NCI-H2081 treated with DMSO at 0.1 percent for 48 hours (cell line): ENCODE data around the gene NOTO.
"Not testable (repeated sequence)": the region's sequence is repeated elsewhere in the genome, so short reads cannot be mapped to it uniquely, and the experiment has no call there.

ENCODE experiments used
- DNase-seq: peaks from one replicate; lab custom pipeline; 2025; lab: John Stamatoyannopoulos, UW

NOTO gene, protein sequence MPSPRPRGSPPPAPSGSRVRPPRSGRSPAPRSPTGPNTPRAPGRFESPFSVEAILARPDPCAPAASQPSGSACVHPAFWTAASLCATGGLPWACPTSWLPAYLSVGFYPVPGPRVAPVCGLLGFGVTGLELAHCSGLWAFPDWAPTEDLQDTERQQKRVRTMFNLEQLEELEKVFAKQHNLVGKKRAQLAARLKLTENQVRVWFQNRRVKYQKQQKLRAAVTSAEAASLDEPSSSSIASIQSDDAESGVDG

DNA sequence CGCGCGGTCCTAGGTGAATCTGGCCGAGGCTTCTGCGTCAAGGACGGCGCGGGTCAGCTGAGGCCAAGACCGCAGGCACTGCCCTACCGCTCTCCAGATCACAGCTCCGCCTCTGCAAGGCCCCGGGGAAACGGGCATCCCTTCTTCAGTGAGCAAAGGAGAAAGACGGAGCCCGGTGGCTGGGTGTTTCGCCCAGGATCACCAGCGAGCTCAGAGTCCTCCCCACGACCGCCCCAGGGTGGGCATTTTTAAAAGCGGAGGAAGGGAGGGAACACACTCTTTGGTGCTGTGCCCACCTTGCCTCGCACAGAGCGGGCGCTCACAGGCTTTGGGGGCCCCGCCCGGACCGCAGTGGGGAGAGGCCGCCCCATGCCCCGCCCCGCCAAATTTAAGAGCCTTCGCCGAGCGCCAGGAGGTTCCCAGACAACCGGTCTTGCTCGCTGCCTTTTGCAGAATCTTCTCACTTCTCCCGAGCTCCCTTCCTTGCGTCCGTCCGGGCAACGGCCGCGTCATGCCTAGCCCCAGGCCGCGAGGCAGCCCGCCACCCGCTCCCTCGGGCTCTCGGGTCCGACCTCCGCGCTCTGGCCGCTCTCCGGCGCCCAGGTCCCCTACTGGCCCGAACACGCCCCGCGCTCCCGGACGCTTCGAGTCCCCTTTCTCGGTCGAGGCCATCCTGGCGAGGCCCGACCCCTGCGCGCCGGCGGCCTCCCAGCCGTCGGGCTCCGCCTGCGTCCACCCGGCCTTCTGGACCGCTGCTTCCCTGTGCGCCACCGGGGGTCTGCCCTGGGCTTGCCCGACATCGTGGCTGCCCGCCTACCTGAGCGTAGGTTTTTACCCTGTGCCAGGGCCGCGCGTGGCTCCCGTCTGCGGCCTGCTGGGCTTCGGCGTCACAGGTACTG, at the start of gene NOTO:
Gene NOTO (plus strand): TSS at position 419 of the 899 bp plus-strand sequence. CDS start 93 bp downstream, at position 512.
- no peak for DNase-seq

DNA sequence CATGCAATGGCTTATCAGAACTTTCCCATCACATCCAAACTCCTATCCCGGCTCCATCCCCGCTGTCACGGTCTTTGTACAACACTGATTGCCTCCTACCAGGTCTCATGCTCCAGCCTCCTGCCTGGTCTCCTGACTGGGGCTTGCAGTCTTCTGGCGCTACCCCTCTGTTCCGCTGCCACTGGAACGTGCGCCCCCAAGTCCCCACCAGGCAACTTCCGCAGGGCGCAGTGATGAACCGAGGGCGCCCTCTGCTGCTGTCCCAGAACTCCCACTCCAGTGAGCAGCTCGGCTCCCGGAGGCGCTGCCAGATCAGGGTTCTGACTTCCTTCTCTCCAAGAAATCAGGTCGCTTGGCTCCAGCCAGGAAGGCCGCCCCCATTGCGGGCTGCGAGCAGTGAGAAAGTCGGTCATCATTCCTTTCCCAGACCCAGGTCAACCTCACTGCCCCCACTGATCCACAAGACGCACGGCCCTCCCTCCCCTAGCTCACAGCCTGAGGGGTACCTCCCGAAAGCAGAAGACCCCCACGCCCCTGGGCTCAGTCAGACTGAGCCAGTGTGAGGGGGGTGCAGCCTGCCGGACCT, 45.7 kb upstream of the NOTO start:
- DNase-seq: no peak

DNA sequence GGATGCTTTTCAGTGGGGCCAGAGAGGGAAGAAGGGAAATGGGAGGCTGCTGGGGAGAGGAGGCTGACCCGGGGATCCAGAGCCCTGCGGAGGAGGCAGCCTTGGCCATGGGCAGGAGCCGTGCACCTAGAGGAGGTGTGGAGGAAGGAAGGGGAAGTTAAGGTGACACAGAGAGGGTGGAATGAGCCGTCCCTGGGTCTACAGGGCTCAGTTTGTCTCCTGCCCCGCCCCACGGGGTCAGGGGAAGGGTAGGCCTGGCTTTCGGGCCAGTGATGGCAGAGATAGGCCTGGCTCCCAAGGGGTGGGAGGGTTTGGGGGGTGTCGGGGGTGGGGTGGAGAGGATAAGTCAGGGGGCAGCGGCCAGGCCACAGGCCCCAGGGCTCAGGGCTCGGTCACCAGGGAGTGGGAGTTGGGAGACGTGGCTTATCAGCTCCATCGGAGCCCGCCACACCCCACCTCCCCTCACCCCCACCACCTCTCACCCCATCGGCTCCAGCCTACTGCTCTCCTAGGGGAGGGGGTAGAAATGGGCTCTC, 39.5 kb upstream of the NOTO start:
- DNase-seq: no peak

DNA sequence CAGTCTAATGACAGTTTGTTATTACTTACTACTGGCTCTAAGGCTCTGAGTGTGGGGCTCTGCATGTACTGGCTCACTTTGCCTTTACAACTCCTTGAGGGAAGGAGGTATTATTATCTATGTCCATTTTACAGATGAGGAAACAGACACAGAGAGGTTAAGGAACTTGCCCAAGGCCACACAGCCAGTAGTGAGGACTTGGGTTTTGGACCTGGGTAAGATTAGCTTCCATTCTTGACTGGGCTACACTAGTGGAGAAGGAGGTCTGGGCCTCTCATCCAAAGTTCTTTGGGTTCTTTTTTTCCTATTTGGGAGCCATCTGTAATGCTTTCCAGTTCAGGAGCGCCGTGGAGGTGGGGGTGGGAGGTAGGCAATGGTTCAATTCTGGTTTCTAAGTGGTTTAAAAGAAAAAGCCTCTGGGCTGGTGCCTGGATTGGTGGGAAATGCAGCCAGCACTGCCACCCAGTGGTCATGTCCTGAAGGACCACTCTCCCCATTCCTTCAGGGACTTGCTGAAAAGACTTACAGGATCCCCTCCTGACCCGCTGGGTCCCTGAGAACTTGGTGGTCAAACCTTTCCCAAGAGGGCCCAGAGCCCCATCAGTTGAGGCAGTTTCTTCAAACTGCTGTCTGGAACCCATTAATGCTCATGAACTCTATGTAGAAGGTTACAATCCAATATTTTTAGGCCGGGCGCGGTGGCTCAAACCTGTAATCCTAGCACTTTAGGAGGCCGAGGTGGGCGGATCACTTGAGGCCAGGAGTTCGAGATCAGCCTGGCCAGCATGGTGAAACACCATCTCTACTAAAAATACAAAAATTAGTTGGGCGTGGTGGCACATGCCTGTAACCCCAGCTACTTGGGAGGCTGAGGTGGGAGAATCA, 38.6 kb upstream of the NOTO start:
- DNase-seq: peak; percentile 23

DNA sequence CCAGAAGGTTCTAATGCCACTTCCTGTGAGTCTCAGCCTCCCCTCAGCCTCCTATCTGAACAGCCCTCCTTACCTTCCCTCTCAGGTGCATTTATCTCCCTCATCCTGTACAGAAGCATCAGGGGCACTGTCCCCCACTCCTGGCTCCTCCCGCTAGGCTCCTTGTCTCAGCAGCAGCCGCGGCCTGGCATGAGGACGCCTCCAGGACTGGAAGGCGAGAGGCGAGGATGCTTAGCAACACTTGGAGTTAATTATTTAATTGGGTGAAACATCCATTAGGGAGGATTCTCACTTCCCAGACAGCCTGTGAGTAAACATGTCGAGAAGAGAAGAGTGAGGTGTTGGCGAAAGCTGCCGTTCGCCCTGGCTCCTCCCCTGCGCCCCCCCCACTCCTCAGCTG, 36.4 kb upstream of the NOTO start:
- DNase-seq: not testable (repeated sequence)

DNA sequence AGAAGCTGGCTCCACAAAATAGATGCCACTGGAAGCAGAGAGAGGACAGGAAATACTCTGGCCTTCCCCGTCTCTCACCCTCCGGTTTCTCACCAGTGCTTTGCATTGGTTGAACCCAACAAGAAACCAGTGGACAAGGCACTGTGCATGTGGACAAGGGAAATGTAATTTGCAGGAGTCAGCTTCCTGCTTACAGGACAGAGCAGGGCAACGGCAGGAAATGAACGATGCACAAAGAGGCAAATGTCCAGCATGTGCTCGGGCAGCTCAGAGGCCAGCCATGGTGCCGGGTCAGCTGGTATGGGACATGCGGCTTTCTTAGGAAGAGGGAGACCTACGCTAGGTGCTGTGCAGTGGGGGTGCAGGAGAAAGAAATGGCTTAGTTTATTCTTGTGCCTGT, 35.6 kb upstream of the NOTO start:
- not testable (repeated sequence) for DNase-seq

DNA sequence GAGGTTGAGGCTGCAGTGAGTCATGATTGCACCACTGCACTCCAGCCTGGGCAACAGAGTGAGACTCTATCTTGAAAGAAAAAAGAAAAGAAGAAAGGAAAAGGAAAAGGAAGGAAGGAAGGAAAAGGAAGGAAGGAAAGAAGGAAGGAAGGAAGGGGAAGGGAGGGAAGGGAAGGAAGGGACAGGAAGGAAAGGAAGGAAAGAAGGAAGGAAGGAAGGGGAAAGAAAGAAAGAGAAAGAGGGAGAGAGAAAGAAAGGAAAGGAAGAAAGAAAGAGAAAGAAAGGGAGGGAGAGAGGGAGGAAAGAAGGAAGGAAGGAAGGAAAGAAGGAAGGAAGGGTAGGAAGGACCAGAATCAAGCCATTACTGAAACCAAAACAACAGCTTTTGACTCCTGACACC, 34.0 kb upstream of the NOTO start:
- not testable (repeated sequence) for DNase-seq

DNA sequence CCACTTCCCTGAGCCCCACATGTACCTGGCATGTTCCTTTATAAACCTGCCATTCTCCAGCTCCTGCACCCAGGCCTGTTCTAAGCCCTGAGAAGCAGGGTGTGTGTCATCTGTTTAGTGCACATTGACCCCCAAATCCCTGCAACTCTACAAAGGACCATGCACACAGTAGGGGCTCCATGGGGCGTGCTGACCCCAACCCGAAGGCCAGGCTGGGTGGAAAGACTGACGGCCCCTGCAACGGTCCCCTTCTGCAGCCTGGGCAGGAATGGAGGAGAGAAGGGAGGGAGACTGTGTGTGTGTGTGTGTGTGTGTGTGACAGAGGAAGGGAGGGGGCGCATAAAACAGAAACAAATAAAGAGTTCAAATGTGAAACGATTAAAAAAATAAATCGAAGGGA, 32.0 kb upstream of the NOTO start:
- DNase-seq: not testable (repeated sequence)

DNA sequence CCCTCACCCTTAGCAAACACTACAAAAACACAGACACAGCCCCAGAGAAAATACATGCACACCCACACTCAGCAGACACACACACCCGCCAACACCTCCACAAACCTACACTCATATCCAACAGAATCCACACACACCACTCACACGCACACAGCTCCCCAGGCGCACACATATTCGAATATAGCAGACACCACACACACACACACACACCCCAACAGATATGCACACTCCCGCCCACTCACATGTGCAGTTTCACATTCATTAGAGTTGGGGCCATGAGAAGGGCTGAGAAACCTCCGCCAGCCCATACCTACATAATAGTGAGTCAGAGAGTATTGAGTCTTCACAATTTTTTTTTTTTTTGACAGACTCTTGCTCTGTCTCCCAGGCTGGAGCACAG, 29.4 kb upstream of the NOTO start:
- DNase-seq: no peak

DNA sequence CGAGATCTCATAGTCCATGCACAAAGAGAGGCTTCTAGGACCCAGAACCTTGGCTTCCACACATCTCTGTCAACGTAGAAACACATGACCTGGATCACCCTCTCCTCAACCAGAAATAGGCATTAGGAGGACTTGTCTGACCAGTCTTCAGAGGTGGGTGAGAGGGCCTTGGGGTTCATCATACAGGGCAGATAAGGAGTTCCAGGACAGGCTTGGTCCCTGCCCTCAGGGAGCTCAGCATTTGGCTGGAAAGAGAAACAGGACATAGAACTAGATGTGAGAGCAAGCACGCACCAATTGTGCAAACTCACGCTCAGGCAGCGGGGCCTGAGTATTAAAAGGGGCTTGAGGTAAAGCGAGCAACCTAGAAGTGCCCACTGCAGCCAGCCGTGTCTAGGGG, 28.6 kb upstream of the NOTO start:
- no peak for DNase-seq

DNA sequence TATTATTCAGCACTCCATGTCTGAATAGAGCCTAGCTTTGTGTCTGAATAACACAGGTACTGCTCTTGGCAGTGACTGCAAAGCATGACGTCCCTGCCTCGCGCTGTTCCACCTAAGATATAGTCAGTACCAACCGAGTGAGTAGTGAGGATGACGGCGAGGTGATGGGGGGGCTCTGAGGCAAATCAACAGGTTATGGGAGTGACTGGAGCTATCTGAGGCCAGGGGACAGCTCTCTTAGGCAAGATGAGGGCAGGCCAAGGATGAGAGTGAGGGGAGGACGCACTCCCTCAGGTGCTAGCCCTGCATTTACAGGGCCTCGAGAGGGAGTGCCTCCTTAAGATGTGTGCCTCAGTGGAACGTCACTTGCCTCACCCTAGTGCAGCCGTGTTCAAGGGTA, 28.1 kb upstream of the NOTO start:
- no peak for DNase-seq

DNA sequence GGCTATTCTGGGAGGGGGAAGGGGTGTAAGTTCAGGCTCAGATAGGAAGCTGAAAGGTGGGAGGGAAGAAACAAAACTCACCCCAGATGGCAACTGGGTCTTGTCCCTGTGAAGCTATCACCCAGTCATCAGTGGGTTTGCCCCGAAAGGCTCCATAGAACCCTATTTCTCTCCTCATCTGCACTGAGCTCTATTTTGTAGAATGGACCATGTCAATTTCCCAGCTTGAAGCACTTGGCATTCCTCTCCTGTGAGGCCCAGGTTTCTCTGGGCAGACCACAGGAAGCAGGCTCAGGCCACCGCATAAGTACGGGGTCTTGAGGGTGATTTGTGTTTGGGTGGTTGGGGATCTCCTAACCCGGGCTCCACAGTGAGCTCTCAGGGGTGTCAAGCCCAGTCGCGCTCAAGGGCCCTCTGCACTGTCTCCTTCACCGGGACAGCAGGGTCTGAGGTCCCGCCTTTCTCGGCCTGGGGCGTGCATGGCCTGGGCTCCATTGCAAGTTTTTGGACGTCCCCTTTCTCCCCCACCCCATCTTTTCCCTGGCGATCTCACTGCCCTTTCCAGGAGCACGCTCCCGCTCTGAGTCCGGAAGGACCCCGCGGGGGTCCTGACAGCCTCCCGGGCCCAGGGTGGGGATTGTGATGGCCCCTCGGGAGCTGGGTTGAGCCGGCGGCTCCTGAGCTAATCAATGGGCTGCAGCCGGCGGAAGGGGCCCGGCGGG, 27.3 kb upstream of the NOTO start:
- DNase-seq: no peak

DNA sequence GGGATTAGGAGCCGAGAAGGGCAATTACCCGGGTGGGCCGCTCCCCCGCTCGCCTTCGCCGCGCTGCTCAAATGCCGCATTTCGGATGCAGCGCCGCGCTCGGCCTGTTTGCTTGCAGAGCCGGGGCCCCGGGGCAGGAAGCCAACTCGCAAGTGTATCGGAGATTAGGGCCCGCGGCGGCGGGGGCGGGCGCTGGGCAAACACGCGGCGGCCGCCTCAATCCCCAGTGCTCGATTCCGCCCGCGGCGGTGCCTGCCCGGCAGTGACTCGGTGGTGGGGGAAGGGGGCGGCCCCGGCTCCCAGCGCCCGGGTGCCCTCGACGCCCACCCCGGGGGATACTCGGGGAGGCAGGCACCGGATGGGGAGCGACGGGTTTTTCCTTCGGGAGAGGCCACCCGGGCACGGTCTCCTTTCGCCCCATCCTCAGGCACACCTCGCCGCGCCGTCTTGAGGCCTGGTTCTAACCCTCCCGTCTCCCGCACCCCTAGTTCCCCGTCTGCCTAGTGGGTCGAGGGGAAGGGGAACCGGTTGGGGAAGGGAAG, 26.6 kb upstream of the NOTO start:
- peak; percentile 1 for DNase-seq

DNA sequence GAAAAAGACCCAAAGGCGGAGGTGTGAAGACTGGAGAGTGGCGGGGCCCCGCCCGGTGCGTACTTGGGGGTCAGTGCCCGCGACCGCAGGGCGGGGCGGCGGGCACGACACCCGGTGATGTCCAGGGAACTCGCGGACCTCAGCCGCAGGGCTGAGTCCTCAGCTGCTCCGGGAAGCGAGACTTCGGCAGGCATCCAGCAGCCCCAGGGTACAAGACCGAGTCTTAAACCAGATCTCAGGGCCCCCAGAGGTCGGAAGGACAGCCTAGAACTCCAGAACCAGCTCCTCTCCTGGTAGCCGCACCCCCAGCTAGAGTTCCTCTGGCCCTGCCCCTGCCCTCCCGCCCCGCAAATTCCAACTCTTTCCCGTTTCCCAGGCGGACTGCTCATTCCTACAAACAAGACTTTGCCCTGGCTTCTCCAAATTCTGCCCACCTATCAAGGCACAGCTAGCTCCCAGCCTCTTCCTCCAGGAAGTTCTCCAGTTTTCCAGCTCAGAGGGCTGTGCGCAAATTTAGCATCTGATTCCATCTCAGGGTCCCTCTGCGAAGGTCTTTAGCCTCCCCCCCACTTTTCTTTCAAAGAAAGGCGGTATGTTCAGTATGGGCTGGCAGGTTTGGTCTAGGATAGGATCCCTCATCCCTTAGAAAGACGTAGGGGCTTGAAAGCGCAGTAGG, 26.0 kb upstream of the NOTO start:
- no peak for DNase-seq

DNA sequence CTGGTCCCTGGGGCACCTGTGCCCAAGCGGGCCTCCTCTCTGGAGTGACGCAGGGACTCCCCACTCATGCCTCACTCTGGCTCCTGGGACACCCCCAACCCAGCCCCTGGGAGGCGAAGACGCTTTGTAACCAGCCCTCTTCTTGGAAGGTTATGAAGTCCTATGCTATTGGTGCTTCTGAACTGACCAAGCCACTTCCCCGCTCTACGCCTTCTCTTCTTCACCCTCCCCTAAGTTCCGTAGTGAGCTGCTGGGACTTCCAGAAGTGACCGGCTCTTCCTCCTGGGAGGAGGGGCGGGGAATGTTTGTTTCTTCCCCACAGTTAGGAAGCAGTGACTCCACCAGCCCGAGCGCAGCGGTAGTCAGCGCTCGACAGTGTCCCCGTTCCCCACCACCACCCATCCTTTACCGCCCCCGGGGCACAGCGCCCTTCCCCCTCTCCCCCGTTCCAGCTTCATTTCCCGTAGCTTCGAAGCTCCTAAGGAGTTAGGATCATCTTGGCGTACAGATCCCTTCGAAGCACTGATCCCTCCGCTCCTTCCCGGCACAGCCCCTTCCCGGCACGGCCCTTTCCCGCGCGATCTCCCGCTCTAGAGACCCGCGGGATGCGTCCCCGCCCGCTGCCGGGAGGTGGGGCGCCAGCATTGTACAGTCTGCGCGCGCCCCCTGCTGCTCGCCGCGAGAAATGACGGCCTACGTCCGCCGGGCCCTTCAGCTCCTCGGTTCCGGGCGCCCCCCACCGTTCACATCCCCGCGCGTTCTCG, 25.3 kb upstream of the NOTO start:
- DNase-seq: peak; percentile 52

DNA sequence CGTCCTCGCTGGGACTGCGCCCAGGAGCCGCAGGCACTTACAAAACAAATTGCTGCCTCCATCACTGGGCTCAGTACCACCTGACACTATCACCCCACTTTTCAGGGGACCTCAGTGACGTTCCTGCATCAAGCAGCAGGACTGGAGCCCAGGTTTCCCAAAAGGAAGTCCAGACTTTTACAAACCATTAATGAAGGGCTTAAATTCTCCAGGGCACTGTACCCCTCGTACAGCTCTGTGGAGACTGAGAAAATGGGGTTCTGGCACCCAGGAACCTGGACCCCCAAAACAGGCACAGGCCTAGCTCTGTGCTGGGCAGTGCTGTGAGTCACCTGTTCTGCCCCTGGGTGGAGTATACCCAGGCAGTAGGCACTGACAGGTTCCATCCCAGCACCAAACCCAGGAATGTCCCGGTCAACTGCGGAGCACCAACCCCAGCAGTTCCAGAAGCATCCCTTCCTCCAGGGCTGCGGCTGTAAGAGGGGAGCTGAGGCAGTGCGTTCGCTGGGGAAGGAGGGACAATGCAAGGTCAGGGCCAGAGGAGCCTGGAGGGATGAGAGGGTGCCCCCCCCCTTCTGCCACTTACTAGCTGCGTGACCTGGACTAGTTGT, 24.6 kb upstream of the NOTO start:
- no peak for DNase-seq

DNA sequence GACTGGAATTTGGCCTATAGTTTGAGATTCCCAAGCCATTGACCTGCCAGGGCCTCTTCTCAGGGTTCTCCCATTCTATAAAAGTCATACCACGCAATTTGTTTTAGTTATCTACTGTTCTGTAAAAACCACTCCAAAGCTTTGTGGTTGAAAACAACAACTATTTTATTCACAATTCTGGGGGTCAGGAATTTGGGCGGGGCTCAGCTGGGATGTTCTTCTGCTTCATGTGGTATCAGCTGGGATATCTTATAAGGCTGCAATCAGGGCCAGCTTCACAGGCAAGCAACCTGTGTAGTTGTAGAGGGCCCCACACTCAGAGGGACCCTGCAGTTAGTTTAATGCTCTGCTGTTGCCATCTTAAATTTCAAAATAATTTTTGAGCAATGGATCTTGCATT, 16.4 kb upstream of the NOTO start:
- DNase-seq: no peak

DNA sequence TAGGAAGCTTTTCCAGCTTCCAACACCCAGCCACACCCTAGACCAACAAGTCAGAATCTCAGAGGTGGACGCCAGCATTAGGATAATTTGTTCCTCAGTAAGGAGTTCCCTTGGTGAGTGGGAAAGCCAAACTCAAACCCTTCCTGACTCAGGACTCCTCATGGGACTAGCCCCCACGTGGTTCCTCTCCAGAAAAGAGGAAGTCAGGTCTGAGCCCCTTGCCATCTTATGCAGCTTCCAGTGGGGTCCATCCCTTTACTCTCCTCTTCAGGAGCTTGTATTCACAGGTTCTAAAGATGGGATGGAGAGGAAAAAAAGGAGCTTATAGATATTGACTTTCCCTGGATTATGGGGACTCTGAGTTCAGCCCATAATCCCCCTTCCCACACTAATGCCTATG, 14.8 kb upstream of the NOTO start:
- no peak for DNase-seq

DNA sequence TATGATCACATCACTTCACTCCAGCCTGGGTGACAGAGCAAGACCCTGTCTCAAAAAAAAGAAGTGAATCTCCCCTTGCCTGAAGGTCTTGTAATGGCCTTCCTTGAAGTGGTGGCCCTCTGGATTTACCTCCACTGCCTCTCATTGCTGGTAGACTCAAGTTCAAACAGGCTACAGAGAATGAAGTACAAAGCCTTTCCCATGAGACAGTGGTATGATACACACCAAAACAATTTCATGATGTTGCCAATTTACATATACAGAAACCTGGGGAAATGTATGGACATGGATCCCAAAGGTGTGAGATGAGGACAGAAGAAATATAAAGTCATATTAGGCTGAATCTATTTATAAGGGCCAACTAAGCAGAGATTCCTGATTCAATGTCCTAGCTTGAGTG, 4.8 kb upstream of the NOTO start:
- no peak for DNase-seq
